EH (cell line): Measurements from ENCODE around the gene AGBL1.
"Not testable (repeated sequence)": the region's sequence is repeated elsewhere in the genome, so short reads cannot be mapped to it uniquely, and the experiment has no call there.

Source experiments
- DNase-seq: peaks from one replicate; pipeline ENCODE4 v3.0.0-alpha.2; 2015; ENCODE audit warnings: low read depth

The AGBL1 gene

DNA sequence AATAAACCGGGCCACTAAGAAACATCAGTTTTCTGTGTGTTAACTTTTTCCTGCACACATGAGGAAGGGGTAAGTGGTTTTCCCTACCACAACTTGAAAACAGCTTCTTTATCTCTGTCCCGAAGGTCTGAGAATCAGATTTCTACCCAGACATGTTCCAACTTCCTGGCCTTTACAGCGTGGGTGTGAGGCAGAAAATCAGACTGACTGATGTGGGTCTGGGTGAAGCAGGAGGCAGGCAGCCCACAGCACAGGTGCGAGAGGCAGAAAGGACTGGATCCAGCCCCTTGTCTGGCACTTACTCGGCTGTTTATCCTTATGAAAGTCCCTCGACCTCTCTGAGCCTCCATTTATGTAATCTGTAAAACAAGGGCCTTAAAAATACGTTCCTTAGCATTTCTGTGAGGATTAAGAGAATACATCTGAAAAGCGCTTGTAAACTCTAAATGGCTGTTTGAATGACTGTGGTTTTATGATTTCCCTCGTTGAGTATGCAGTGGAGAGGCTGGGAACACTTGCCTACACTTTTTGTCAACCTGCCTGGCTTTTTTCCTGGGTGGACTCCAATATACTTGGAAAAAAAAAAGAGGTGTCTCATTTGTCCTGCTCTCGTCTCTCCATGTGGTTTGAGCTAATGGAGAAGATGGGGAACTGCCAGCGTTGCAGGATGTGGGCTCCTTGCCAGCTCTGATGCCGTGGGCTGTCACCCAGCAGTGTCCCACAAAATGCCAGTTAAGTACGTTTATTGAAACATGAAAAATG is 3.1 kb downstream of the AGBL1 start:
- DNase-seq, result no peak

DNA sequence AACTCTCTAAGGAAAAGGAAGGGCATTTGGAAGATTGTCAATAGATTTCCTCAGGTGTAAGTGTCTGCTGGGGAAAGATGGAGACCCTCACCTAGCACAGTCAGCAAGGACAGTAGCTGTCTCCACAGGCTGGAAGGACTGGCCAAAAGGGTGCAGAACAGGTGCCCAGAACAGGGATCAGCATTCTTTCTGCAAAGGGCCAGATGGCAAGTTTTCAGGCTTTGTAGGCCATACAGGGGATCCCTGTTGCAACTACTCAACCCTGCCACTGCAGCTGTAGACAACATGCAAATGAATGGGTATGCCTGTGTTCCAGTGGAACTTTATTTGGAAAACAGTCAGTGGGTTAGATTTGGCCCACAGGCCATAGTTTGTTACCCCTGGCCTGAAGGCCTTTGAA is 8.1 kb downstream of the AGBL1 start:
- no peak for DNase-seq

DNA sequence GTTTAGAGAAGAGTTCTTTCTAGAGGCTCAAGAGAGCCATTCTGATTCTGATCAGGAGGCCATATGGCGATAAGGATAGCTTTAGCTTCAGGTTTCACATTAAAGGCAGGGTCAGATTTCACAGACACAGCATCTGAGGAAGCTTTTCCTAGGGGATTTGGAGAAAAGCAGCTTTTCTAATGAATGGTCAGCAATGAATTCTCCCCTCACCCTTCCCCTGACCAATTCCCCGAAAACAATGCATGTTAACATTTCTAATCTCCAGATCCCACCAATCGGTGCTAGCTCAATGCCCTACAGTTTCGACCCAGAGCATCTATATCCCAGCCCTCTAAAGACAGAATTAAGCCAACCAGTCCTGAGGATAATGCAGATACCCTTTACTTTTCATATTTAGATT is 9.8 kb downstream of the AGBL1 start:
- DNase-seq, result no peak

GRCh38 chr15:86101818-86102217 is 22.1 kb downstream of the AGBL1 start:
- no peak for DNase-seq

- DNase-seq, result no peak
Observed at GRCh38 chr15:86103825-86104224, 24.2 kb downstream of the AGBL1 start.

DNA sequence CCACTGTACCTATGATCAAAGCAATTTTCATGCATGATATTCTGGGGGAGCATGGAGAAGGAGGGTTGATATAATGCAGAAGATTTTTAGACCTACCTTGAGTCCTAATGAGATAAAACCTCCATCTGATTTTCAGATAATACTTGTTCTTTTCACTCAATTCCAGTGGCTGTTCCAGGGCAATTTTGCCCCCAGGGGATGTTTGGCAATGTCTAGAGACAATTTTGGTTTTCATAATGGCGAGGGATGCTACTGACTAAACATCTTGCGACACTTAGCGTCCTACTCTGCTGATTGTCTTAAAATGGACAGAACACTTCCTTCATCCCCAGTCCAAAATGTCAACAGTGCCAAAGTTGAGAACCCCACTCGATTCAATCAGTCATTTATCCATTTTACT is 26.6 kb downstream of the AGBL1 start:
- no peak for DNase-seq

GRCh38 chr15:86115145-86115801 is 35.6 kb downstream of the AGBL1 start:
- DNase-seq, result no peak

GRCh38 chr15:86121568-86122225 is 42.0 kb downstream of the AGBL1 start:
- DNase-seq, result no peak

DNA sequence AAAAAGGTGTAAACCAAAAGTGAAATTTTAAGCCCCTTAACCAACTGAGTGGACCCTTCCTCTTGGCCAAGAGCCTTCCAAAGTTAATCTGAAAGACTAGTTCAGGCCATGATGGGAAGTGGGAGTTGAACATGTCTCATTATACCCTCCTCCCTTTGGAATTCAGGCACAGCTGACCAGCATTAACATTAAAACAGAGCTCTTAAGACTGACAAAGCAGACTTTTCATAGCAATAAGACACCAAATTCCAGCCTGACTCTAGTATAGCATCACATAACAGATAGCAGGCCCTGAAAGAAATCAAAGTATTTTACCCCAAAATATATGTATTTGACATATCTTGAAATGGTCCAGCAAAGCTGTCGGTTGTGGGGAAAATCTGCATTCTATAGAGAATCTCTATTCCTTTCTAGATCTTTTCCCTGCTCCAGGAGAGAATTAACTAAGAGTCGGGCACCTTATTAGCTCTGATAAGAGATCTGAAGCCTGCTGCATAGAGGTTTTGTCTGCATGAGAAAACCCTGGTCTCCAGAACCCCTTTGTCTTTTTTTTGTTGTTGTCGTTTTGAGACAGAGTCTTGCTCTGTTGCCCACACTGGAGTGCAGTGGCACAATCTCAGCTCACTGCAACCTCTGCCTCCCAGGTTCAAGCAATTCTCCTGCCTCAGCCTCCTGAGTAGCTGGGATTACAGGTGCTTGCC is 43.2 kb downstream of the AGBL1 start:
- not testable (repeated sequence) for DNase-seq

DNA sequence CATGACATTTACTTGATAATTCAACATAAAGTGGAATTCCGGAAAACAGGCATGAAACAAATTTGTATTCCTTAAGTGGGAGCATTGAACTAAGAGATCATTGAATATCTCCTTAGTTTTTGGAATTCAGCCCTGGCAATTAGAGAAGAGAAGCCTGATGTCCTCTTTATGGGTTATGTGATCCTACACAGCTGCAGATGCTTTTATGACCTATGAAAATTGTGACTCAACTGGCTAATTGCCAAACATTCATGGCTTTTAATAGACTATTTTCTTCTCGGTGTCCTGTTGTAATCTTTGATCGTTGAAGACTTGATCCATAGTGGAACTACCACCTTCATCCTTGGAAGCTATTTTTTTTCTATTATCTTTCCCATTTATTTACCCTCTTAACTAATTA is 46.1 kb downstream of the AGBL1 start:
- no peak for DNase-seq

DNA sequence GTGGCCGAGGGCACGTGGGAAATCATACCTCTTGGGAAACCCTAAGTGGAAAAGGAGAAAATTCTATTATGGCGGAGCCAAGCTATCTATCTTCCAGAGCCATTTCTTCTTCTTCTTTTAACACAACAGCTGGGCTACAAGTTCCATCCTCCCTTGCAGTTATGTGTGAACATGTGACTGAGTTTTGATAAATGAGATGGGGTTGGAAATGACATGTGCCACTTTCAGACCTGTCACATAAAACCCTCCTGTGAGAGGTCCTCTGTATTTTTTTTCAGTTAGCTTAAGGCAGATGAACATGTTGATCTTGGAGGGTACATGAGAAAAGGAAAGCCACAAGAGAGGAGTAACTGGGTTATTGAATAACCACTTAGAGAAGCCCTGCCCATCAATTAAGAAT is 47.9 kb downstream of the AGBL1 start:
- no peak for DNase-seq

- no peak for DNase-seq
Observed at GRCh38 chr15:86135041-86135440, 55.4 kb downstream of the AGBL1 start.

DNA sequence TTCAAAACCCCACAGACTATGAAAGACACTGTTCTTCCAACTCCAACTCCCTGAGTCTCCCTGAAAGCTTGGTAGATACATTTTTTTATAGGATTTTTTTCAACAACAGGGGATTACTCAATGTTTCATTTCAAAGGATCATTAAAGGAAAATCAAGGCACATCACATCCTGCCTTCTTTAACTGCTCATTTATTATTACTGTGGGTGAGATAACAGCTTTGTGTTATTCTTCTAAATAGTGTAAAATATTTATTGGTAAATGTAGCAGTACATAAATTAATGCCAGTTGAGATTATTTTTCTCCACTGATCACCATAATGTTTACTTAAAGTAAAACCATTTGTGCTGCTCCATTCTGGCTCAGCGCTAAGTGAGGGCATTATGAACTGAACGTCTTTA is 57.2 kb downstream of the AGBL1 start:
- DNase-seq, result no peak

DNA sequence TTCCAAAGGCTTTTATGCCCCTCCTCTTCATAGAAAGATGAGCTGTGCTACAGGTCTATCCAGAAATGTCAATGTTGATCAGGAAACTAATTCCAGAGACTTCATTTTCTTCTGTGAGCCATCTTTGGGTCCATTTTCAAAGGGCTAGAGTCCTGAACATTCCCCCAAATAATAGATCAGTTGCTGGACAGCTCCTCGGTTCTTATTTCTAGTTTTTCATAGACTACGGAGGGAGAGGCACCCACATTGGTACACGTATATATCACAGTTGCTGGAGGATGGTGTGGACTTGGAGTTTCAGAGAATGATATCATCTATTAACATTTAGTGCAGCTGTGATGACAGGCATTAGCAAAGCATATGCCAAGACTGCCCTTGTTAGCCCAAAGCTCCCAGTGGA is 59.1 kb downstream of the AGBL1 start:
- DNase-seq, result no peak

GRCh38 chr15:86139828-86140227 is 60.2 kb downstream of the AGBL1 start:
- DNase-seq, result no peak

DNA sequence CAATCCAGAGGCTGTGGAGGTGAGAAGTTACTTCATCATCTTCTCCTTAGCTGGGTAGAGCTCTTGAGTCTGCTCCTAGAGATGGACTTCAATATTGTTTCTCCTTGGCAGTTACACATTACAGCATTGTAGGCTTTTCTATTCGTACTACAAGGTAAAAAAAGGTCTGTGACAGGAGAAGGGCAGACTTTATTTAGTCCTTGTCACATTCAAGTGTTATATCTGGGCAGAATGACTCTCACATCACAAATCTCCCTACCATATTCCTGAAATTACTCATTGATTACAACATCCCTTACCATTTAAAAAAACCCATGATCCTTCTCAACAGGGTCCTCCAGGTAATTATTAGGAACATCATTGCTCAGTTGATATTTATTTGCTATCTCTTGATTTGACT is 75.0 kb downstream of the AGBL1 start:
- no peak for DNase-seq

DNA sequence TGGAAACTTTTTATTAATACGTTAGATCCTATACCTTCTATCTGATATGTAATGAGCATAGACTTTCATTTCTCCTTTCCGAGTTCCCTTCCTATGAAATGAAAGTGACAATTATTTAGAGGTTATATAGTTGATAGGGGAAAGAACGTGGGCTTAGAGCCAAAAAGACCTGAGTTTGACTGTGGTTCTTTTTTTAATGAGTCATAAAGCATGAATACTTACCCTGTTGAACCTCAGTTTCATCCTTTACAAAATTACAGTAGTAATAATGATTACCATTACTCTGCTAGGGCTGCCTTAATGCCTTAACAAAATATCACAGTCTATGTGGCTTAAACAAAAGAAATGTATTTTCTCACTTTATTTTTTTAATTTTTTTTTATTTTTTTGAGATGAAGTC is 75.9 kb downstream of the AGBL1 start:
- no peak for DNase-seq

DNA sequence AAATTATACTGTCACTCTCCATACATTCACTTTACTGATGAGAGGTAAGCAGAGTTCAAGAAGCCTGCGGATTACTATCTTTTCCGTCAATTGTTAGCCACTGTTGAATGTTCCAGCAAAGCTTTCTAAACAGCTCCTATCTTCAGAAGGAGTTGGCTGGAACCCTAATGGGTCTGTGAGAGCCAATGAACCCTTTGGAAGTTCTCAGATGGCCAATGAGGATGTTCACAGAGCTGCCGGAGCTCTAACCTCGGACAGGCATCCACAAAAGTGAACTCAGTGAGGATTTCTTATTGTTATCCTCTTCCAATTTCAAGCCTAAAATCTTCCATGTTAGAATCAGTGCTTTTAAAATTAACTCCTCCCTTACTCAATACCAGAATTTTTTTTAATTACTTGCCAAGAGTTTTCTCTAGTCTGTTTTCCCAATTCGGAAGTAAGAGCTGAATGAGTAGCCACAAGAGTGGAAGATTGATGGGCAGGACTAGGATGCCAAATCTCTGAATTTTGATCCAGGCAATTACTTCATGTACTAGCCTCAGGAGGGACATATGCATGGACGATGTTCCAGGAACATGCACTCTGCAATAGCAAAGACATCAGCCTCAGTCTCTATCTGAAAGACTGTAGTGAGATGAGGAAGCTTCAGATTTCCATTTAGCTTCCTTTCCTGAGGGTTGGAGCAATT is 78.1 kb downstream of the AGBL1 start:
- DNase-seq, result no peak

GRCh38 chr15:86159468-86159867 is 79.8 kb downstream of the AGBL1 start:
- DNase-seq, result no peak

DNA sequence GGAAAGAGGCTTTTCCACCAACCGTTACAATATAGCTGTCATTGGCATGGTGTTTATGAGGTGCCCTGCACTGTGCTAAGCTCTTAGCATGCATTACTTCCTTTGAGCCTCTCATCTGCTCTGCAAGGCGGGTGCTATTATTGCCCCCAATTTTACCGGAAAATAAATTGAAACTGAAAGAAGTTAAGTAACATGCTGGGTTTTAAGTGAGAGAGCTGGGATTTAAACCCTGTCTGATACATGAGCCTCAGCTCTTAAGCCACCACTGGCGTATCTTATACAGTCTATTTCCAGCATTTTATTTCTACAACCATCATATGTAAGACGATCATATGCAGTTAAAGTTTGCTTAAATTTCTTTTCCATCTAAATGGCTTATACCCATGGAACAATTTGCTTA is 81.6 kb downstream of the AGBL1 start:
- no peak for DNase-seq

GRCh38 chr15:86162172-86162591 is 82.5 kb downstream of the AGBL1 start:
- no peak for DNase-seq

GRCh38 chr15:86162641-86163040 is 83.0 kb downstream of the AGBL1 start:
- DNase-seq, result no peak
